ENCODE measurements around the gene DIS3L2. TPM values are rescaled to one million over a fixed set of nuclear protein-coding genes. Genes with fewer than 3 reads are reported as not detected.
"Not testable (repeated sequence)": the region's sequence is repeated elsewhere in the genome, so short reads cannot be mapped to it uniquely, and the experiment has no call there.

Gene DIS3L2
- total RNA-seq, 4 donors from 2014 or later: 40.6 to 105 (median 43.9) TPM

DNA sequence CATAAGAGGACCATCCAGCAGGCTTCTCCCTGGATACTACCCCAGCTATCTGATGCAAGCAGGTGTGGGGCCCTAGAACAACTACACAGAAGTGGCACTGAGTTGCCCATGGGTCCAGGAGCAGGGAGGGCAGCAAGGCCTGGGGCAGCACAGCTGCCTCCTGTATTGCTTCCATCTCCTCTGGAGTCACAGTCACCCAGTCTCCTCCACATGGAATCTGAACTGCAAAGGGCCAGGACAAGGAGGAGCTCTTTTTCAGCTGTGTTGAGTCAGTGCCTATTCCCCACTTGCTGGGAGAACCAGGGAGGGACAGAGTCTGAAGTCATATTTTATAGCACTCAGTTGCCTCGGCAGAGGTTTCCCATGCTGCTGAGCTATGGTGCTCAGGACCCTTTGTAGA, 349.2 kb downstream of the DIS3L2 start:
- 10% methylated on average over 1 of the region's 1 CpG for WGBS
- Histone ChIP-seq H3K36me3 (peaks cover 4% of the 10 kb centered on the region), H3K27ac (peak overlapping the region; percentile 39), H3K9me3 (no peaks in the 10 kb centered on the region), H3K4me1 (peaks cover 41% of the 10 kb centered on the region), H3K27me3 (no peaks in the 10 kb centered on the region), H3K4me3 (no peak overlapping the region)
- TF ChIP-seq POLR2AphosphoS5 (IDR thresholded peaks at IDR 0.05) (no peak), EP300 (IDR thresholded peaks at IDR 0.05) (no peak), POLR2A (IDR thresholded peaks at IDR 0.05) (no peak)
- TF ChIP-seq, protein P1, sequence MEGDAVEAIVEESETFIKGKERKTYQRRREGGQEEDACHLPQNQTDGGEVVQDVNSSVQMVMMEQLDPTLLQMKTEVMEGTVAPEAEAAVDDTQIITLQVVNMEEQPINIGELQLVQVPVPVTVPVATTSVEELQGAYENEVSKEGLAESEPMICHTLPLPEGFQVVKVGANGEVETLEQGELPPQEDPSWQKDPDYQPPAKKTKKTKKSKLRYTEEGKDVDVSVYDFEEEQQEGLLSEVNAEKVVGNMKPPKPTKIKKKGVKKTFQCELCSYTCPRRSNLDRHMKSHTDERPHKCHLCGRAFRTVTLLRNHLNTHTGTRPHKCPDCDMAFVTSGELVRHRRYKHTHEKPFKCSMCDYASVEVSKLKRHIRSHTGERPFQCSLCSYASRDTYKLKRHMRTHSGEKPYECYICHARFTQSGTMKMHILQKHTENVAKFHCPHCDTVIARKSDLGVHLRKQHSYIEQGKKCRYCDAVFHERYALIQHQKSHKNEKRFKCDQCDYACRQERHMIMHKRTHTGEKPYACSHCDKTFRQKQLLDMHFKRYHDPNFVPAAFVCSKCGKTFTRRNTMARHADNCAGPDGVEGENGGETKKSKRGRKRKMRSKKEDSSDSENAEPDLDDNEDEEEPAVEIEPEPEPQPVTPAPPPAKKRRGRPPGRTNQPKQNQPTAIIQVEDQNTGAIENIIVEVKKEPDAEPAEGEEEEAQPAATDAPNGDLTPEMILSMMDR (IDR thresholded peaks at IDR 0.05): no peak
- DNase-seq (ENCODE audit: low spot score in 2 of 2): no peak

DNA sequence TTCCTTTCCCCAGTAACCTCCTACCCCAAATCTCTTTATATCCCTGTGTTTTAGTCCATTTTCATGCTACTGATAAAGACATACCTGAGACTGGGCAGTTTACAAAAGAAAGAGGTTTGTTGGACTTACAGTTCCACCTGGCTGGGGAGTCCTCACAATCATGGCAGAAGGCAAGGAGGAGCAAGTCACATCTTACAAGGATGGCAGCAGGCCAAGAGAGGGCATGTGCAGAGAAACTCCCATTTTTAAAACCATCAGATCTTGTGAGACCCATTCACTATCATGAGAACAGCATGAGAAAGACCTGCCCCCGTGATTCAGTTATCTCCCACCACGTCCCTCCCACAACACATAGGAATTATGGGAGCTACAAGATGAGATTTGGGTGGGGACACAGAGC, 352.1 kb downstream of the DIS3L2 start:
- DNase-seq (ENCODE audit: low spot score in 2 of 2); H3K27me3 ChIP-seq; H3K9me3 ChIP-seq; H3K27ac ChIP-seq; H3K36me3 ChIP-seq; H3K4me3 ChIP-seq: not testable (repeated sequence)
- 93% methylated on average over 2 of the region's 2 CpGs for WGBS
- peaks cover 53% of the 10 kb centered on the region for H3K4me1 ChIP-seq

DNA sequence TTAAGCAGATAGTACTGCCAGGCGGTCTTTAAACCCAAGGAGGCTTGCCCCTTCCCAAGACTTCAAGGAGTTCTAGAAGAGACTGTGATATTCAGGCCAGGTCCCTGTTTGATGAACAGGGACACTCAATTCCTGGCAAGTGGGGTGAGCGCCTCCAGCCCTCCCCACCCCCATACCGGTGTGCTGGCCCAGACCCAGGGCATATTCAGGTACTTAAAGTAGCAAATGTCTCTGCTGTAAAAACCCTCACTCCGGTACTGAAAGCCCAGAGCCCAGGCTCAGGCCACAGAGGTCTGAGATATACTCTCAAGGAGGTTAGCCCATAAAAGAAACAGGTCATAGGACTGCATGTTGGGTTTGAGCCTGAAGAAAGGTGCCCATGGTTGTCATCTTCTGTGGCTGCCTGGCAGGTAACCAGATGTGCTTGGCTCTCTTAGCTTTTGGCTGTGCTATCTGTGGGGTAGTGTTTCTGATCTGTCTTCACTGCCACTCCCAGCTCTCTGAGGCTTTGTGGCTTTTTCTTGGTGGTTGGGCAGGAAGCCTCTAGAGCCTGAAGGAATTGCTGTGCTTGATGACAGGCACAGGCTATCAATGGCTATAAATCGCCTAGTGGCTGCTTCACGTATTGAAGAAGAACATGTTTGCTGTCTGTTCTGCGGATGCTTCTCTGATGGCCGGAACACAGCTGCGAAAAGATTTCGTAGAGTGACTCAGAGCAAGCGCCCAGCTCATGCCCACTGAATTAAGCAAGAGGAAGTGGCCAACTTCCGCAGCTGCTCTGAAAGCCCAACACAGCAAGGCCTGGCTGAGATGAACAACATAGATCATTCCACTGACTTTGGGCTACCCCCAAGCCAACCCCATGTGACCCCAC, 353.8 kb downstream of the DIS3L2 start:
- H3K4me1 ChIP-seq: peaks cover 48% of the 10 kb centered on the region

GRCh38 chr2:232315923-232316299, 354.4 kb downstream of the DIS3L2 start:
- no peaks in the 10 kb centered on the region for H3K9me3 ChIP-seq
- TF ChIP-seq EP300 (IDR thresholded peaks at IDR 0.05): no peak
- TF ChIP-seq POLR2AphosphoS5 (IDR thresholded peaks at IDR 0.05): no peak
- TF ChIP-seq POLR2A (IDR thresholded peaks at IDR 0.05): no peak
- TF ChIP-seq, protein P1 (IDR thresholded peaks at IDR 0.05): no peak
- 55% methylated on average over 7 of the region's 8 CpGs for WGBS
- H3K4me3 ChIP-seq: no peak overlapping the region
- H3K4me1 ChIP-seq: peaks cover 42% of the 10 kb centered on the region
- DNase-seq (ENCODE audit: low spot score in 2 of 2): no peak
- H3K27me3 ChIP-seq: no peaks in the 10 kb centered on the region
- H3K36me3 ChIP-seq: no peaks in the 10 kb centered on the region
- H3K27ac ChIP-seq: peak overlapping the region; percentile 71

More for the DNA sequence above, 353.8 kb downstream of the DIS3L2 start:
- 40% methylated on average over 6 of the region's 12 CpGs for WGBS
- DNase-seq (ENCODE audit: low spot score in 2 of 2): peak in 1 of 2 donors; percentile 80
- TF ChIP-seq POLR2A (IDR thresholded peaks at IDR 0.05) (no peak), EP300 (IDR thresholded peaks at IDR 0.05) (no peak)
- TF ChIP-seq, protein P1 (IDR thresholded peaks at IDR 0.05): peak; percentile 36 to 37
- Histone ChIP-seq H3K27ac (peak overlapping the region; percentile 71), H3K4me3 (no peak overlapping the region), H3K27me3 (no peaks in the 10 kb centered on the region), H3K36me3 (no peaks in the 10 kb centered on the region), H3K9me3 (no peaks in the 10 kb centered on the region)

- no peak overlapping the region for H3K4me3 ChIP-seq
- H3K27ac ChIP-seq: peak overlapping the region; percentile 71
- 69% methylated on average over 12 of the region's 12 CpGs for WGBS
- H3K4me1 ChIP-seq: peaks cover 42% of the 10 kb centered on the region
- no peak for DNase-seq (ENCODE audit: low spot score in 2 of 2)
- TF ChIP-seq POLR2AphosphoS5 (IDR thresholded peaks at IDR 0.05): no peak
- no peak for TF ChIP-seq POLR2A (IDR thresholded peaks at IDR 0.05)
- TF ChIP-seq, protein P1 (IDR thresholded peaks at IDR 0.05): no peak
- TF ChIP-seq EP300 (IDR thresholded peaks at IDR 0.05): no peak
- no peaks in the 10 kb centered on the region for H3K27me3 ChIP-seq
- no peaks in the 10 kb centered on the region for H3K36me3 ChIP-seq
- no peaks in the 10 kb centered on the region for H3K9me3 ChIP-seq
Observed at GRCh38 chr2:232316461-232317330, 355.2 kb downstream of the DIS3L2 start.
